Measurements from ENCODE around the gene FGFR2. TPM values are rescaled to one million over a fixed set of nuclear protein-coding genes. Genes with fewer than 3 reads are reported as not detected.

FGFR2 gene
- total RNA-seq, 2 donors from 2014 or later, result 49.7 to 78.5 TPM

- WGBS, result 32% methylated on average over 22 of the region's 22 CpGs
- H3K9me3 ChIP-seq, result no peaks in the 10 kb centered on the region
- no peaks in the 10 kb centered on the region for H3K36me3 ChIP-seq
- H3K27me3 ChIP-seq (replicated peaks; ENCODE audit: insufficient read depth), result no peaks in the 10 kb centered on the region
- DNase-seq (ENCODE audit: low spot score), result no peak
- intact Hi-C loops (cut with DNase I), result no loop called here
- peaks cover 4% of the 10 kb centered on the region for H3K4me1 ChIP-seq (replicated peaks)
- H3K27ac ChIP-seq, result no peak overlapping the region
- TF ChIP-seq POLR2A (IDR thresholded peaks at IDR 0.05) (no peak), POLR2AphosphoS5 (IDR thresholded peaks at IDR 0.05) (no peak)
- TF ChIP-seq, protein P1, sequence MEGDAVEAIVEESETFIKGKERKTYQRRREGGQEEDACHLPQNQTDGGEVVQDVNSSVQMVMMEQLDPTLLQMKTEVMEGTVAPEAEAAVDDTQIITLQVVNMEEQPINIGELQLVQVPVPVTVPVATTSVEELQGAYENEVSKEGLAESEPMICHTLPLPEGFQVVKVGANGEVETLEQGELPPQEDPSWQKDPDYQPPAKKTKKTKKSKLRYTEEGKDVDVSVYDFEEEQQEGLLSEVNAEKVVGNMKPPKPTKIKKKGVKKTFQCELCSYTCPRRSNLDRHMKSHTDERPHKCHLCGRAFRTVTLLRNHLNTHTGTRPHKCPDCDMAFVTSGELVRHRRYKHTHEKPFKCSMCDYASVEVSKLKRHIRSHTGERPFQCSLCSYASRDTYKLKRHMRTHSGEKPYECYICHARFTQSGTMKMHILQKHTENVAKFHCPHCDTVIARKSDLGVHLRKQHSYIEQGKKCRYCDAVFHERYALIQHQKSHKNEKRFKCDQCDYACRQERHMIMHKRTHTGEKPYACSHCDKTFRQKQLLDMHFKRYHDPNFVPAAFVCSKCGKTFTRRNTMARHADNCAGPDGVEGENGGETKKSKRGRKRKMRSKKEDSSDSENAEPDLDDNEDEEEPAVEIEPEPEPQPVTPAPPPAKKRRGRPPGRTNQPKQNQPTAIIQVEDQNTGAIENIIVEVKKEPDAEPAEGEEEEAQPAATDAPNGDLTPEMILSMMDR (IDR thresholded peaks at IDR 0.05), result no peak
- H3K4me3 ChIP-seq, result no peak overlapping the region
These were observed 17.7 kb downstream of the FGFR2 start for GRCh38 chr10:121580276-121581116.

GRCh38 chr10:121579656-121580055 is 18.6 kb downstream of the FGFR2 start:
- Histone ChIP-seq H3K27ac (peak overlapping the region in 1 of 2 donors; percentile 14), H3K36me3 (no peaks in the 10 kb centered on the region), H3K9me3 (no peaks in the 10 kb centered on the region), H3K27me3 (replicated peaks; ENCODE audit: insufficient read depth) (no peaks in the 10 kb centered on the region), H3K4me3 (no peak overlapping the region), H3K4me1 (replicated peaks) (peaks cover 4% of the 10 kb centered on the region)
- TF ChIP-seq POLR2AphosphoS5 (IDR thresholded peaks at IDR 0.05), result no peak
- DNase-seq (ENCODE audit: low spot score), result peak; percentile 51
- intact Hi-C loops (cut with DNase I), result no loop called here
- WGBS, result 49% methylated on average over 8 of the region's 8 CpGs

DNA sequence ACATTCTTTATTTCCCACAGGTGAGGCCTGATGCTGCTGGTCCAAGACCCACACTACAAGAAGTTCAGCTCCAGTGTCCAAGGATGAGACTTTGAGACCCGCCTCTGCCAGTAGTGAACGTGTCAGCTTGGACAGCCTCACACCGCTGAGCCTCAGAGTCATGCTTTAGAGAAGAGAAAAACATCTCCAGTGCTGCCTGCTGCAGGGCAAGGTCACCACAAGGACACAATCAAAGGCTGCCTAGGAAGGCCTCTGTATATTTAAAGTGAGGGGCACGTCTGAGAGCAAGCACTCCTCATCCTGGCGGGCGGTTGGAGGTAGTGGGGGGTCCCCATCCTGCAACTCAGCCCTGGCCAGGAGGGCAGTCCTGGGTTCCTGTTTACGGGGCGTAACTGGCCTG is 19.3 kb downstream of the FGFR2 start:
- intact Hi-C loops (cut with DNase I), result no loop called here
- no peaks in the 10 kb centered on the region for H3K9me3 ChIP-seq
- H3K36me3 ChIP-seq, result no peaks in the 10 kb centered on the region
- H3K4me3 ChIP-seq, result no peak overlapping the region
- no peak for TF ChIP-seq POLR2A (IDR thresholded peaks at IDR 0.05)
- no peak for TF ChIP-seq POLR2AphosphoS5 (IDR thresholded peaks at IDR 0.05)
- TF ChIP-seq, protein P1 (IDR thresholded peaks at IDR 0.05), result no peak
- H3K27me3 ChIP-seq (replicated peaks; ENCODE audit: insufficient read depth), result no peaks in the 10 kb centered on the region
- WGBS, result 57% methylated on average over 8 of the region's 8 CpGs
- H3K27ac ChIP-seq, result peak overlapping the region in 1 of 2 donors; percentile 14
- peaks cover 4% of the 10 kb centered on the region for H3K4me1 ChIP-seq (replicated peaks)
- DNase-seq (ENCODE audit: low spot score), result no peak

DNA sequence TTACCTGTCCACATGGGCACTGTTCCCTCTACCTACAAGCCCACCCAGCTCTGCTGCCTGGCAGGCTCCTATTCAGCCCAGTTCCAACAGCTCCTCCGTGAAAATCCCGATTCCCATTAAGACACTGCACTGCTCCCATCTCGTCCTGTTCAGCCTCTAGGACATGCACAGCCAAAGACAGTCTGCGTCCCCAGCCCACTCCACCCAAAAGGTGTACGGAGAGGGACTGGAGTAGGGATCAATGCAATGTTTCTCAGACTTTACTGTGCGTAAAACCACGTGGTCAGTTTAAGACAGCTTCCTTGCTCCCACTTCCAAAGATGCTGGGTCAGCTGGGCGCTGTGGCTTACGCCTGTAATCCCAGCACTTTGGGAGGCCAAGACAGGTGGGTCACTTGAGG is 19.9 kb downstream of the FGFR2 start:
- no peak for TF ChIP-seq POLR2AphosphoS5 (IDR thresholded peaks at IDR 0.05)
- TF ChIP-seq, protein P1 (IDR thresholded peaks at IDR 0.05), result no peak
- no peak for TF ChIP-seq POLR2A (IDR thresholded peaks at IDR 0.05)
- H3K4me1 ChIP-seq (replicated peaks), result peaks cover 8% of the 10 kb centered on the region
- DNase-seq (ENCODE audit: low spot score), result no peak
- no peaks in the 10 kb centered on the region for H3K36me3 ChIP-seq
- no peak overlapping the region for H3K4me3 ChIP-seq
- WGBS, result 71% methylated on average over 9 of the region's 9 CpGs
- no peak overlapping the region for H3K27ac ChIP-seq
- H3K9me3 ChIP-seq, result no peaks in the 10 kb centered on the region
- H3K27me3 ChIP-seq (replicated peaks; ENCODE audit: insufficient read depth), result no peaks in the 10 kb centered on the region
- intact Hi-C loops (cut with DNase I), result no loop called here

- 45% methylated on average over 8 of the region's 8 CpGs for WGBS
- TF ChIP-seq POLR2A (IDR thresholded peaks at IDR 0.05), result no peak
- TF ChIP-seq POLR2AphosphoS5 (IDR thresholded peaks at IDR 0.05), result peak; percentile 28
- H3K4me1 ChIP-seq (replicated peaks), result peaks cover 11% of the 10 kb centered on the region
These were observed 20.7 kb downstream of the FGFR2 start for GRCh38 chr10:121577568-121577967.

DNA sequence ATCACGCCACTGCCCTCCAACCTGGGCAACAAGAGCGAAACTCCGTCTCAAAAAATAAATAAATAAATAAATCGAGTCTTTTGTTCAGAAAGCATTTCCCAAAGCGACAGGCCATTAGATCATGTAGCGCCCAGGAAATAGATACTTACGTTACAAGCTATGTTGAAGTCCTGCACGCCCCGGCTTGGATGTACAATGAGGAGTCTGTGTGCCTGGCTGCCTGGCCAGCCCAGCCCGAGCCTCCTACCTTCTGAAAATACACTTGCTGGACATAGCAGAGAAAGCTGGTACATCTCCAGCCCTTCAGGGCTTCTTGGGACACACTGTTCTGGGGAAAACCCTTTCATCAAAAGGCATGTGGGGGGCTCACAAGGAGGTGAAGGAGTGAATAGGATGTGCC is 22.1 kb downstream of the FGFR2 start:
- peaks cover 14% of the 10 kb centered on the region for H3K4me1 ChIP-seq (replicated peaks)
- H3K36me3 ChIP-seq, result no peaks in the 10 kb centered on the region
- H3K4me3 ChIP-seq, result no peak overlapping the region
- WGBS, result 81% methylated on average over 10 of the region's 10 CpGs
- no peak for DNase-seq (ENCODE audit: low spot score)
- no peak overlapping the region for H3K27ac ChIP-seq
- H3K9me3 ChIP-seq, result no peaks in the 10 kb centered on the region
- intact Hi-C loops (cut with DNase I), result no loop called here
- TF ChIP-seq POLR2A (IDR thresholded peaks at IDR 0.05) (no peak), POLR2AphosphoS5 (IDR thresholded peaks at IDR 0.05) (no peak)
- TF ChIP-seq, protein P1 (IDR thresholded peaks at IDR 0.05), result no peak
- H3K27me3 ChIP-seq (replicated peaks; ENCODE audit: insufficient read depth), result no peaks in the 10 kb centered on the region

More at GRCh38 chr10:121577568-121577967, 20.7 kb downstream of the FGFR2 start:
- Histone ChIP-seq H3K27me3 (replicated peaks; ENCODE audit: insufficient read depth) (no peaks in the 10 kb centered on the region), H3K27ac (no peak overlapping the region), H3K36me3 (no peaks in the 10 kb centered on the region), H3K9me3 (no peaks in the 10 kb centered on the region), H3K4me3 (no peak overlapping the region)
- intact Hi-C loops (cut with DNase I), result no loop called here
- peak; percentile 34 for DNase-seq (ENCODE audit: low spot score)
